ENCODE measurements around the gene IL13RA2. TPM values are rescaled to one million over a fixed set of nuclear protein-coding genes. Genes with fewer than 3 reads are reported as not detected.

Gene IL13RA2
- total and polyA plus RNA-seq, 9 of the 15 experiments (the other 6 are each of a cell fraction or from before 2014, with no cell fraction given): 0.06 to 0.18 (median 0.15) TPM; not detected in 6

DNA sequence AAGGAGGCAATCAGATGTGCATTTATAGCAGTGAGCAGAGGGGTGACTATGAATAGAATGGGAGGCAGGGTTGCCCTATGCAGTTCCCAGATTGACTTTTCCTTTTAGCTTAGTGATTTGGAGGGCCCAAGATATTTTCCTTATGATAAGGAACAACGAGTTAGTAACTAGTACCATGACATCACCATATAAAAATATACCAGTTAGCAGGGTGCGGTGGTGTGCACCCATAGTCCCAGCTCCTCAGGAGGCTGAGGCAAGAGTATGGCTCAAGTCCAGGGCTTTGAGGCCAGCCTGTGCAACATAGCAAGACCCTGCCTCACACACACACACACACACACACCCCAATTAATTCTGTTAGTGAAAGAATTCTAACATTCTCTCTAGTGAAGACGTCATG, 53.0 kb downstream of the IL13RA2 start (continued):
- no peak for TF ChIP-seq ESRRA (IDR thresholded peaks at IDR 0.05; ENCODE audit: borderline replicate concordance, low read depth)
- TF ChIP-seq ZNF316 (IDR thresholded peaks at IDR 0.05): no peak
- TF ChIP-seq PTRF (tag; IDR thresholded peaks at IDR 0.05): no peak
- no peak for TF ChIP-seq FOXA3 (CRISPR knock-in tag; conservative IDR thresholded peaks at IDR 0.05 in 1 of 2, IDR thresholded peaks at IDR 0.05 in 1 of 2)

DNA sequence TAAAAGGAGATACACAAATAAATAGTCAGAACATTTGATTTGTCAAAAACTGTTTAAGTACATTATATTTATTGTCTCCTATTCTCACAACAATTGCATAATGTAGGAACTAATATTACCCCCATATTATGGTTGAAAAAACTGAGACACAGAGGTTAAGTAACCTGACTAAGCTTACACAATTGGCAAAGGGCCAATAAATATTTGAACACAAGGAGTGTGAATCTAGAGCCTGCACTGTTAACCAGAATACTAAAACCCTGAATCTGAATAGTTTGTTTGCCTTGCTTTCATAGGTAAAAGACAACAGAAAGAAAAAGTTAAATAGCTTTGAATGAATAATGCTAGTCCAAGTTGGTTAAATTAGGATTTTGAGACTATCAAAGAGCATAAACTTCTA, 55.2 kb downstream of the IL13RA2 start:
- DNase-seq (ENCODE audit: extremely low read depth in 1 of 4, low spot score in 3 of 4): no peak
- Histone ChIP-seq H3K36me3 (ENCODE audit: control insufficient read depth, insufficient read depth, low read length) (no peaks in the 10 kb centered on the region), H3K9ac (ENCODE audit: insufficient read depth in 1 of 2, low read depth in 2 of 2, low read length in 2 of 2) (no peak overlapping the region), H3K4me3 (no peak overlapping the region), H4K20me1 (replicated peaks; ENCODE audit: control insufficient read depth, insufficient read depth, low read length) (no peaks in the 10 kb centered on the region), H3K9me1 (ENCODE audit: control insufficient read depth, insufficient read depth, low read length) (no peaks in the 10 kb centered on the region), H3K79me2 (ENCODE audit: control insufficient read depth, insufficient read depth, low read length) (no peaks in the 10 kb centered on the region), H3K9me3 (replicated peaks; ENCODE audit: control insufficient read depth, insufficient read depth, low read depth, low read length) (no peaks in the 10 kb centered on the region), H3K4me2 (ENCODE audit: insufficient read depth, low read length) (no peak overlapping the region), H3K27ac (ENCODE audit: extremely low read depth, low read depth, low read length) (no peak overlapping the region), H2AFZ (ENCODE audit: low read depth, low read length) (no peak overlapping the region), H3K27me3 (ENCODE audit: control insufficient read depth in 2 of 2, insufficient read depth in 2 of 2, low read length in 2 of 2) (no peaks in the 10 kb centered on the region), H3K4me1 (replicated peaks in 1 of 2; ENCODE audit: control insufficient read depth in 2 of 2, insufficient read depth in 2 of 2, low read length in 2 of 2) (no peaks in the 10 kb centered on the region)
- no TSS peak for BruUV-seq (replicated peaks)
- intact Hi-C loops (cut with micrococcal nuclease) (no loop called here), in situ Hi-C loops (cut with MboI) (no loop called here)
- ChIA-PET CTCF (ENCODE audit: low intra/inter-chr PET ratio) (no interaction called here), POLR2A (no interaction called here)
- TF ChIP-seq TBP (optimal IDR thresholded peaks at IDR 0.05; ENCODE audit: low read depth, low read length) (no peak), MEF2A (IDR thresholded peaks at IDR 0.05; ENCODE audit: control insufficient read depth, low read depth, low read length) (no peak), NFIC (IDR thresholded peaks at IDR 0.05) (peak; percentile 91), NFIX (CRISPR knock-in tag; IDR thresholded peaks at IDR 0.05; ENCODE audit: low read depth) (peak; percentile 82), SNIP1 (IDR thresholded peaks at IDR 0.05; ENCODE audit: low read depth) (no peak)
- TF ChIP-seq, protein P1, sequence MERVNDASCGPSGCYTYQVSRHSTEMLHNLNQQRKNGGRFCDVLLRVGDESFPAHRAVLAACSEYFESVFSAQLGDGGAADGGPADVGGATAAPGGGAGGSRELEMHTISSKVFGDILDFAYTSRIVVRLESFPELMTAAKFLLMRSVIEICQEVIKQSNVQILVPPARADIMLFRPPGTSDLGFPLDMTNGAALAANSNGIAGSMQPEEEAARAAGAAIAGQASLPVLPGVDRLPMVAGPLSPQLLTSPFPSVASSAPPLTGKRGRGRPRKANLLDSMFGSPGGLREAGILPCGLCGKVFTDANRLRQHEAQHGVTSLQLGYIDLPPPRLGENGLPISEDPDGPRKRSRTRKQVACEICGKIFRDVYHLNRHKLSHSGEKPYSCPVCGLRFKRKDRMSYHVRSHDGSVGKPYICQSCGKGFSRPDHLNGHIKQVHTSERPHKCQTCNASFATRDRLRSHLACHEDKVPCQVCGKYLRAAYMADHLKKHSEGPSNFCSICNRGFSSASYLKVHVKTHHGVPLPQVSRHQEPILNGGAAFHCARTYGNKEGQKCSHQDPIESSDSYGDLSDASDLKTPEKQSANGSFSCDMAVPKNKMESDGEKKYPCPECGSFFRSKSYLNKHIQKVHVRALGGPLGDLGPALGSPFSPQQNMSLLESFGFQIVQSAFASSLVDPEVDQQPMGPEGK (CRISPR knock-in tag; IDR thresholded peaks at IDR 0.05; ENCODE audit: borderline replicate concordance): no peak
- no peak for FAIRE-seq
- ATAC-seq: no peak
